GM08714 (cell line): ENCODE data around the gene RGL4.
"Not testable (repeated sequence)": the region's sequence is repeated elsewhere in the genome, so short reads cannot be mapped to it uniquely, and the experiment has no call there.

ENCODE experiments used
- H3K4me3 ChIP-seq: fragments of 200-500 bp; sonication (Bioruptor generic); 2 replicates; pipeline ENCODE4 v1.5.1; 2014; ENCODE audit warnings: mild to moderate bottlenecking, low read length, inconsistent platforms
- ZNF274 ChIP-seq: IDR thresholded peaks from 2 replicates; pipeline ENCODE4 v1.6.1; 2012; ENCODE audit warnings: mild to moderate bottlenecking, low read depth, low read length

RGL4 gene

DNA sequence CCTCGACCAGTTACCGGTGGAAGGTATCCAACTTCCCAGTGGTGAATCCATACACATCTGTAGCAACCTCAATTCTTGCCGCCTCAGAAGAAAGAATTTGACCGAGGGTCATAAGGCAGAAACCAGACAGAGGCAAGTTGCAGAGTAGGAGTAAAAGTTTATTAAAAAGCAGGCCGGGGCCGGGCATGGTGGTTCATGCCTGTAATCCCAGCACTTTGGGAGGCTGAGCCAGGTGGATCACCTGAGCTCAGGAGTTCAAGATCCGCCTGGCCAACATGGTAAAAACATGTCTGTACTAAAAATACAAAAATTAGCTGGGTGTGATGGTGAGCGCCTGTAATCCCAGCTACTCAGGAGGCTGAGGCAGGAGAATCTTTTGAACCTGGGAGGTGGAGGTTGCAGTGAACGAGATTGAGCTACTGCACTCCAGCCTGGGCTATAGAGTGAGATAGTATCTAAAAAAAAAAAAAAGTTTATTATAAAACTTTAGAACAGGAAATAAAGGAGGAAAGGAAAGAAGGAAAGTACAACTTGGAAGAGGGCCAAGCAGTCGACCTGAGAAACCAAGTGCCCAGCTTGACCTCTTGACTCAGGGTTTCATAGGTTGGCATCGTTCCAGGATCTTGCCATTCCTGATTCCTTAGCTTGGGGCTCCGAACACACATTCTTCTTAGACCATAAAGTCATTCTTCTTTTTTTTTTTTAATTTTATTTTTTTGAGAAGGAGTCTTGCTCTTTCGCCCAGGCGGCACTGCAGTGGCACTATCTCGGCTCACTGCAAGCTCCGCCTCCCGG is 27.8 kb downstream of the RGL4 start:
- TF ChIP-seq ZNF274: no peak
- no peak overlapping the region for H3K4me3 ChIP-seq

GRCh38 chr22:23720855-23721254 is 30.0 kb downstream of the RGL4 start:
- H3K4me3 ChIP-seq: no peak overlapping the region
- TF ChIP-seq ZNF274: no peak

- H3K4me3 ChIP-seq: no peak overlapping the region
- TF ChIP-seq ZNF274: no peak
Measured at GRCh38 chr22:23722160-23722559, 31.3 kb downstream of the RGL4 start.

DNA sequence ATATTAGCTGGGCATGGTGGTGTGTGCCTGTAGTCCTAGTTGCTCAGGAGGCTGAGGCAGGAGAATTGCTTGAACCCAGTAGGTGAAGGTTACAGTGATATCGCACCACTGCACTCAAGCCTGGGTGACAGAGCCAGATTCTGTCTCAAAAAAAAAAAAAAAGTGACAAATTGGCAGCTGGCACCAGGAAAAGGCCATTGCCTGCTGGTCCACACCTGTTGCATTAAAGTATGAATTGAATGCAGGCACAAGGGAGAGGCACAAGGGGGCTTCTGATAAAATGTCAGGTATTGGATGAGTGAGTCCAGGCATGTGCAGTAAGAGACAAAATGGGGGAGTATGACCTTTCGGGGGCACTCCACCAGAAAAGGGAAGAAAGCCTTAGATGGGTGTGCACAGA is 31.9 kb downstream of the RGL4 start:
- no peak overlapping the region for H3K4me3 ChIP-seq
- no peak for TF ChIP-seq ZNF274

GRCh38 chr22:23728108-23728507 is 37.3 kb downstream of the RGL4 start:
- not testable (repeated sequence) for H3K4me3 ChIP-seq

DNA sequence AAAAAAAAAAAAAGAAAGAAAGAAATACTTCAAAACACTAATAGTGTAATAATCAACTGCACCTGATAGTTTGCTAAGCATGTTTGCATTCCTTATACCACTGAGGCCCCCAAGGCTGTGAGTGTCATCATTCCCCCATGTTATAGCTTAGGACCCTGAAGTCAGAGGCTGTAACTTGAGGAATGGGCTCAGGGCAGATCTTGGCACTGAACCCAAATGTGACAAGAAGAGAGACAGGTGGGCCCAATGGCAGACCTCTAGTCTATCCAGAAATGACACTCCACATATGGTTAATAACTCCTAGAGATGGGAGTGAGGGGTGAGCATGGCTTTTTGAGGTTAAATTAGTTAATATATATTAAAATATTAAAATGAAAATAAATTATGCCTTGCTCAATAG is 46.9 kb downstream of the RGL4 start:
- no peak for TF ChIP-seq ZNF274
- H3K4me3 ChIP-seq: no peak overlapping the region

DNA sequence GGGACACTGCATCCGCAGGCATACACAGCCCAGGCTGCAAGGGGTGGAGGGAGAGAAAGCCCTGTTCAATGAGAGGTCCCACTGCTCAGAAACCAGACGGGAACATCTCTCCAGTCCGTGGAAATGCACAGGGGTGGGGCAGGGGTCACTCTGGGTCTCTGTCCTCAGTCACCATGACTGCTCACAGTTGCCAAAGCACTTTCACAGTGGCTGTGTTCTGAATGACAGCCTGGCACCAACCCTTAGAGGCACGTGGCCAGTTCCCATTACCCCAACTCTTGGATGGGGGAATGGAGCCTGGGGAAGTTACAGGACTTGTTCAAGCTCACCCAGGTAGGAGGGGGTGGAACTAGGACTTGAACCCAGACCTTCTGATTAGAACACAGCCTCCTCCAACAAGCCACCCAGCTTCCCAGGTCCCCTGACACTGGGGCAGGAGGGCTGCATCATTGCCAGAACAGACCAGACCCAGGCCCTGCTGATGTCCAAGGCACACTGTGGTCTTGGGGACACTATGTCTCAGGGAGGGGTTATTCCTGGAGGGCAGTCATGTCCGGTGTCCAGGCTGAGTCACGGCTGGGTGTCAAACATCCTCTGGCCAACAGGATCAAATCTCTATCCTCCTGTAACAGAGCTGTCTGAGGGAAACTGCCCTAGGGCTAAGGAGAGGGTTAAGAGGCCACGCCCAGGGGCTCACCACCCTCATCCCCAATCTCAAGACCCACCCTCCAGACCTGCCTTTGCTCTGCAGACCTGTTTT is 51.9 kb downstream of the RGL4 start:
- no peak for TF ChIP-seq ZNF274
- H3K4me3 ChIP-seq: no peak overlapping the region

GRCh38 chr22:23743303-23743705 is 52.5 kb downstream of the RGL4 start:
- TF ChIP-seq ZNF274: no peak
- no peak overlapping the region for H3K4me3 ChIP-seq

GRCh38 chr22:23744001-23744400 is 53.2 kb downstream of the RGL4 start:
- no peak for TF ChIP-seq ZNF274
- H3K4me3 ChIP-seq: no peak overlapping the region

GRCh38 chr22:23744485-23744884 is 53.7 kb downstream of the RGL4 start:
- TF ChIP-seq ZNF274: no peak
- H3K4me3 ChIP-seq: no peak overlapping the region

GRCh38 chr22:23745791-23746190 is 55.0 kb downstream of the RGL4 start:
- no peak for TF ChIP-seq ZNF274
- no peak overlapping the region for H3K4me3 ChIP-seq
